DMS 273 treated with DMSO at 0.1 percent for 48 hours (cell line): ENCODE measurements around the gene TTC23.

Experiments used
- DNase-seq: peaks from one replicate; lab custom pipeline; 2025; lab: John Stamatoyannopoulos, UW

Gene TTC23

DNA sequence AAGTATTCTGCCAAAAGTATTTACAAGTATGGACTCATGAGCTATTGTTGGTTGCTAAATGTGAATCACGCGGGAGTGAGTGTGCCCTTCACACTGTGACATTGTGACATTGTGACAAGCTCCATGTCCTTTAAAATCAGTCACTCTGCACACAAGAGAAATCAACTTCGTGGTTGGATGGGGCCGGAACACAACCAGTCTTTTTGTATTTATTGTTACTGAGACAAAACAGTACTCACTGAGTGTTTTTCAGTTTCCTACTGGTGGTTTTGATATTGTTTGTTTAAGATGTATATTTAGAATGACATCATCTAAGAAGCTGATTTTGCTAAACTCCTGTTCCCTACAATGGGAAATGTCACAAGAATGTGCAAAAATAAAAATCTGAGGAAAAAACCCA is 114.2 kb downstream of the TTC23 start:
- no peak for DNase-seq

DNA sequence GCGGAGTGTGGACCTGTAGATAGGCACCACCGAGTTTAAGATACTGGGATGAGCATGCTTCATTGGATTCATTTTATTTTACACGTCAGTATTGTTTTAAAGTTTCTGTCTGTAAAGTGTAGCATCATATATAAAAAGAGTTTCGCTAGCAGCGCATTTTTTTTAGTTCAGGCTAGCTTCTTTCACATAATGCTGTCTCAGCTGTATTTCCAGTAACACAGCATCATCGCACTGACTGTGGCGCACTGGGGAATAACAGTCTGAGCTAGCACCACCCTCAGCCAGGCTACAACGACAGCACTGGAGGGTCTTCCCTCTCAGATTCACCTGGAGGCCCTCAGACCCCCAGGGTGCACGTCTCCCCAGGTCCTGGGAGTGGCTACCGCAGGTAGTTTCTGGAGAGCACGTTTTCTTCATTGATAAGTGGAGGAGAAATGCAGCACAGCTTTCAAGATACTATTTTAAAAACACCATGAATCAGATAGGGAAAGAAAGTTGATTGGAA is 115.0 kb downstream of the TTC23 start:
- no peak for DNase-seq

DNA sequence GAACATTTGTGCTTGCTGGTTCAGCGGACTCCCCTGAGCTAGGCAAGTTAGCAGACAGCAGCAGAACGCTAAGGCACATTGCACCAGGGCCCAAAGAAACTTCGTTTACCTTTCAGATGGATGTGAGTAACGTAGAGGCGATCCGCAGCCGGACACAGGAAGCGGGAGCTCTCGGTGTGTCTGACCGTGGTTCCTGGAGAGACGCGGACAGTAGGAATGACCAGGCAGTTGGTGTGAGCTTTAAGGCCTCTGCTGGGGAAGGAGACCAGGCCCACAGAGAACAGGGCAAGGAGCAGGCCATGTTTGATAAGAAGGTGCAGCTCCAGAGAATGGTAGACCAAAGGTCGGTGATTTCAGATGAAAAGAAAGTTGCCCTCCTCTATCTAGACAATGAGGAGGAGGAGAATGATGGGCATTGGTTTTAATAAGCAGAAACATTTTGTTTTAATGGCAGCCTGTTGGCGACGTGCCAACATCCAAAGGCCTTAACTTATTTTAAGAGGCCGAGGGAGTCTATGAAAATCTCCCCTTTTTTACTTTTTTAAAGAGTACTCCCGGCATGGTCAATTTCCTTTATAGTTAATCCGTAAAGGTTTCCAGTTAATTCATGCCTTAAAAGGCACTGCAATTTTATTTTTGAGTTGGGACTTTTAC is 116.6 kb downstream of the TTC23 start:
- DNase-seq = no peak

DNA sequence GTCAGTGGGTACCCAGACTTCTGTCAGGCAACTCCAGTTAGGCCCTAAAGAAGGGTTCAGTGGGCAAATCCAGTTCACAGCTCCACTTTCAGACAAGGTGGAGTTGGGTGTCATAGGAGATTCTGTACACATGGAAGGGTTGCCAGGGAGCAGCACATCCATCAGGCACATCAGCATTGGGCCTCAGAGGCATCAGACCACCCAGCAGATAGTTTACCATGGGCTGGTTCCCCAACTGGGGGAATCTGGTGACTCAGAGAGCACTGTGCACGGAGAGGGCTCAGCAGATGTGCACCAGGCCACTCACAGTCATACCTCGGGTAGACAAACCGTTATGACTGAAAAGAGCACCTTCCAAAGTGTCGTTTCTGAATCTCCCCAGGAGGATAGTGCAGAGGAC is 117.3 kb downstream of the TTC23 start:
- no peak for DNase-seq

DNA sequence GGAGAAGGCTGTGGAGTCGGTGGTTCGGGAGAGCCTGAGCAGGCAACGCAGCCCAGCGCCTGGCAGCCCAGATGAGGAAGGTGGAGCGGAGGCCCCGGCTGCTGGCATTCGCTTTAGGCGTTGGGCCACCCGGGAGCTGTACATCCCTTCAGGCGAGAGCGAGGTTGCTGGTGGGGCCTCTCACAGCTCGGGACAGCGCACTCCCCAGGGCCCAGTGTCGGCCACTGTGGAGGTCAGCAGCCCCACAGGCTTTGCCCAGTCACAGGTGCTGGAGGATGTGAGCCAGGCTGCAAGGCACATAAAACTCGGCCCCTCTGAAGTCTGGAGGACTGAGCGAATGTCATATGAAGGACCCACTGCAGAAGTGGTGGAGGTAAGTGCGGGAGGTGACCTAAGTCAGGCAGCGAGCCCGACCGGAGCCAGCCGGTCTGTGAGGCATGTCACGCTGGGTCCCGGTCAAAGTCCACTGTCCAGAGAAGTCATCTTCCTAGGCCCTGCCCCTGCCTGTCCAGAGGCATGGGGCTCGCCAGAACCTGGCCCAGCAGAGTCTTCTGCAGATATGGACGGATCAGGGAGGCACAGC is 117.8 kb downstream of the TTC23 start:
- no peak for DNase-seq

DNA sequence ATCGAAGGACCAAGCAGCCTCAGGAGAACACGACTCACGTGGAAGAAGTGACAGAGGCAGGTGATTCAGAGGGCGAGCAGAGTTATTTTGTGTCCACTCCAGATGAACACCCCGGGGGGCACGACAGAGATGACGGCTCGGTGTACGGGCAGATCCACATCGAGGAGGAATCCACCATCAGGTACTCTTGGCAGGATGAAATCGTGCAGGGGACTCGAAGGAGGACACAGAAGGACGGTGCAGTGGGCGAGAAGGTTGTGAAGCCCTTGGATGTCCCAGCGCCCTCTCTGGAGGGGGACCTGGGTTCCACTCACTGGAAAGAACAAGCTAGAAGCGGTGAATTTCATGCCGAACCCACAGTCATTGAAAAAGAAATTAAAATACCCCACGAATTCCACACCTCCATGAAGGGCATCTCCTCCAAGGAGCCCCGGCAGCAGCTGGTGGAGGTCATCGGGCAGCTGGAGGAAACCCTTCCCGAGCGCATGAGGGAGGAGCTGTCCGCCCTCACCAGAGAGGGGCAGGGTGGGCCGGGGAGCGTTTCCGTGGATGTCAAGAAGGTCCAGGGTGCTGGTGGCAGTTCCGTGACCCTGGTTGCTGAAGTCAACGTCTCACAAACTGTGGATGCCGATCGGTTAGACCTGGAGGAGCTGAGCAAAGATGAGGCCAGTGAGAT is 118.5 kb downstream of the TTC23 start:
- no peak for DNase-seq

DNA sequence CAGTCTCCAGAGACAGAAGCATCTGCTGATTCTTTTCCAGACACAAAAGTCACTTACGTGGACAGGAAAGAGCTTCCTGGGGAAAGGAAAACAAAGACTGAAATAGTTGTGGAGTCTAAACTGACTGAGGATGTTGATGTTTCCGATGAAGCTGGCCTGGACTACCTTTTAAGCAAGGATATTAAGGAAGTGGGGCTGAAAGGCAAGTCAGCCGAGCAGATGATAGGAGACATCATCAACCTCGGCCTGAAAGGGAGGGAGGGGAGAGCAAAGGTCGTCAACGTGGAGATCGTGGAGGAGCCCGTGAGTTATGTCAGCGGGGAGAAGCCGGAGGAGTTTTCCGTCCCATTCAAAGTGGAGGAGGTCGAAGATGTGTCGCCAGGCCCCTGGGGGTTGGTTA is 119.1 kb downstream of the TTC23 start:
- no peak for DNase-seq

DNA sequence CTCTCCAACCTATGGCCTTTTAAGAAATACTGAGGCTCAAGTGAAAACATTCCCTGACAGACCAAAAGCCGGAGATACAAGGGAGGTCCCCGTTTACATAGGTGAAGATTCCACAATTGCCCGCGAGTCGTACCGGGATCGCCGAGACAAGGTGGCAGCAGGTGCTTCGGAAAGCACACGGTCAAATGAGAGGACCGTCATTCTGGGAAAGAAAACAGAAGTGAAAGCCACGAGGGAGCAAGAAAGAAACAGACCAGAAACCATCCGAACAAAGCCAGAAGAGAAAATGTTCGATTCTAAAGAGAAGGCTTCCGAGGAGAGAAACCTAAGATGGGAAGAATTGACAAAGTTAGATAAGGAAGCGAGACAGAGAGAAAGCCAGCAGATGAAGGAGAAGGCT is 119.7 kb downstream of the TTC23 start:
- no peak for DNase-seq

DNA sequence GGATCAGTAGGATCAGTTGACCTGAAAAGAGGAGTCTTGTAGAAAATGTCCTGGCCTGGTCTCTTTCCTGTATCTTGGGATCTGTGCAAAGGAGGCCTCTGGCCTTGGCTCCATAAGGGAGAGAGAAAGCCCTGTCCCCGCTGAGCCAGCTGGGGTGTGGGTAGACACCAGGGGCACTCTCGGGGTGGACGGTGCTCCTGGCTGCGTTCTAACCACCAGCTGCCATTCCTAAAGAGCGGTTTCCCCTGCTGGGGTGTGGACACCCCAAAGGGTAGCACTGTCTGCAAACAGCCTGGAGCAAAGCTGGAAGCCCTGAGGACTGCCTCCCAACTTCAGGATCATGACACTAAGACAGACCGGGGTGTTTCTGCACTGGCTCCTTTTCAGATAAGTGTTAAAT is 121.0 kb downstream of the TTC23 start:
- DNase-seq = no peak

DNA sequence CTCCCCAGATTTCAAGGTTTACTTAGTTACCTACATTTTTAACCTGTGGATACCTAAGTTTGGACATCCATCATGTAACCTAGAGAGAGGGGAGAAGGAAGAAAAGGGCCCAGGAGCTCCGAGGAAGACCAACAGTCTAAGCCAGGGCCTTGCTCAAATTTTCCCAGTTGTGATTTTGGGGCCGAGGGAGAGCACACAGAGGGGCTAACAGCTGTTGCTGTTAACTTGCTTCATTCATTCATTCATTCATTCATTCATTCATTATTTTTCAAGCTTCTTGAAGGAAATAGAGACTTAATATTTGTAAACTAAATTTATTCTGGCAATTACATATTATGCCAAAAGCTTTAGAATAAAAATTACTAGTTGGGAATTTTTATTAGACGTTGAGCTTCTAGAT is 121.6 kb downstream of the TTC23 start:
- no peak for DNase-seq

DNA sequence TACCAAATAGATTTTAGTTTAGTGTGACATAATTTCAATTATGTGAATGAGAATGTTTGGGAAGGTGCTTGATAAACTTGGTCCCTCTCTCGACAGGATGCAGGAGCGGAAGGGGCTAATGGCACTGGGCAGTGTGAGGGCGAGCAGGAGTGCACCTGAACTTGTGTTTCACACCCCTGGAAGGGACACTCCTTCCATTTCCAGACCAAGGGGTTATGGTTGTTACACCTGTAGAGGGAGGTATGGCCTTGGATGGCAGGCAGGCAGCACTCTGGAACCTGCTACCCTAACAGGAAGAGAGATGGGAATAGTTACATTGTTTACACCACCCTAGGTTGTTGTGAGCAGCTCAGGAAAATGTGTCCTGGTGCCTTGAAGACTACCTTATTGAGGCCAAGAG is 122.5 kb downstream of the TTC23 start:
- DNase-seq = no peak

DNA sequence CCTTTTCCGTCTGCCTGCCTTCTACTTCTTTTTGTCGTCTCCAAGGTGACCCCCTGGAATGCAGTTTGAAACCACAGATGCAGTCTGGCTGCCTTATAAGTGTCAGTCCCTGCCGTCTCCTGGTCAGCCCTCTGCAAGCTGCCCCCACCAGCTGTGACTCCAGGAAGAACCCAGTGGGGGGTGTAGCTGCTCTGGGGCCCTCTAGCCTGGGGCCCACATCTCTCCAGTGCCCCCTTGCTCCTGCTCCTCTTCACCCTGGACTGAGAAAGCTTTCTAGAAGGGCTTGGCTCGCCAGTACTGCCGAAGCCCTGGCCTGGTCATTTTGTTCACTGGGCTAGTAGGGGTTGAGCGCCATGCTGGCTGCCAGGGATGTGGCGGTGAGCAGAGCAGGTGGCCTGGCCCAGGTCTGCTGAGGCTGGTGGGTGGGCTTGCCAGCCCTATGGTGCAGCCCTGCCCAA is 123.2 kb downstream of the TTC23 start:
- no peak for DNase-seq

DNA sequence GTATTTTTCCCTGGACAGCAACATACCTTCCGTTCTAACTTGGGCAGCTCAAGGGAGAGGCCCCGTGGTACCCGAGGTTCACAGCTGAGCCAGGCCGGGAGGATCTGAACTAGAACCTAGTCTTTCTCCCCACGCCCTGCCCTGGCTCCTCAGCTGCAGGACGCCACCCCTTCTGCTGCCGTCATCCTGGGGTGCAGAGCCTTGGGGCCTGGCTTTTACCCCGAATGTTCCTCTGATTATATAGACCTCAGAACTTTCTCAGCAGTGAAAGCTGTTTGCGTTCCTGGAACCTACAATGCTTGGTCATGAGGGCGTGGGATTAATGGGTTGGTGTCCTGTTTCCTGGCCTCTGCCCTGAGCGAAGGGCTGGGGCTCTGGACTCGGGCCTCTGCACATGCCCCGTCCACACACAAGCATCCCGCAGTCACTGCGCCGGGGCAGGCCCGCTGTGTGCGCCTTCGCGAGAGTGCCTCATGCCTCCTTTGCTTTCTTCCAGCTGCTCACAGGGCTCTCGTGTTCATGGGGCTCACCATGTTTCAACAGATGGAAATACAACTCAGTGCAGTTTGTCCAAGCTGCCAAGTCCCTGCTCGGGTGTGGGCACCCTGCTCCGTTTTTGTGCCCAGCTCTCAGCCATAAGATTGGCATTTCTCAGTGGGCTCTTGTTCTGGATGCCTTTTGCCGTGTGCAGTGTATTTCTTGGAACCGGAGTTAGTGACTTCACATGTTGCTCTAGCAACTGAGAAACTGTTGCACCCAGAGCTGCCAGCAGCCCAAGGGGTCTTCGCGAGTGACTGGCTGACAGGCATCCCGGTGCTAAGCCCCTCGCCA is 124.1 kb downstream of the TTC23 start:
- no peak for DNase-seq

DNA sequence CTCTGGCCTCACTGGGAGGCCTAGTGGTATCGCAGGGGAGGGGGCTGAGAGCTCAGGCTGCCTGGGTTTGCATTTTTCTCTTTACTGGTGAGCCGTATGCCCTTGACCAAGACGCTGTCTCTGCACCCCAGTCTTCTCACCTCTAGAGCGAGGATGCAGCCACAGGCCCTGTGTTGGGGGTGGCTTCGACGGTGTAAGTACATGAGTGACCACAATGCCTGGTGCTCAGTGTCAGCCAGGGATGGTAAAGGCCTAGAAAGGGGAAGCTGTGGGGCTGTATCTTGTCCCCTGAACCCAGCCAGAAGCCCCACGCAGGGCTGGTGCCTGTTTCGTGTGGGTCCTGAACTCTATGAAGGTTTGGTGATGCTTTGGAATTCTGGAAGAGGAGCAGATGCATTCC is 124.7 kb downstream of the TTC23 start:
- no peak for DNase-seq

DNA sequence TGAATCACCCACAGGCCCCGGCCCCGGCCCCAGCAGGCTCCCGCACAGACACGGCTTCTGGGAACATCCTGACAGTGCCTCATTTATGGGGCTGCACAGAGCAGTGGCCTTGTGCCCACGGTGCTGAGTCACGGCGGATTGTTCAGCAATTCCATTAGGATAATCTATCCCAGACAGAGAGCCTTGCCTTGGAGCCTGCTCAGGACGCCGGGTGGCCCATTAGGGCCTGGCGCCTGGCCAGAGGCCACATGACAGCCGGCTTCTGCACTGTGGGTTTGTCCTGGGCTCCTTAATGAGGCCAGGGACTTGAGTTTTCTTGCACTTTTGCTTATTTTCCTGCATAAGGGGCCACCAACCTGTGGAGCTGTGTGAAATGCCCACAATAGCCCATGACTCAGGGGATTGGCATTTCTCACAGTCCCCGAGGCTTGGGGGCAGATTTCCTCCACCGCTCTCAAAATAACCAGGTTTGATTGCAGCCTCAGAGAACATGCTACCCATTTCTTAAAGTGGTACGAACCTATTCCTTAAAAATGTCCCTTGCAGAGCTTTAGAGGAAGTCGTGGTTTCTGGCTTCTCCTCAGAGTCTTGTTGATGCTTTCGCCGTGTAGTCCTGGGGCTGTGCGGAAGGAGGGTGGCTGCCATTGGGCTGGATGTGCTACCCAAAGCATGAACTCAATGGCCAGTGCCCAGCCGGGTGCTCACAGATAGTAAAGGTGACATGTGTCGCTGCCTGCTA is 125.5 kb downstream of the TTC23 start:
- peak; percentile 77 for DNase-seq

DNA sequence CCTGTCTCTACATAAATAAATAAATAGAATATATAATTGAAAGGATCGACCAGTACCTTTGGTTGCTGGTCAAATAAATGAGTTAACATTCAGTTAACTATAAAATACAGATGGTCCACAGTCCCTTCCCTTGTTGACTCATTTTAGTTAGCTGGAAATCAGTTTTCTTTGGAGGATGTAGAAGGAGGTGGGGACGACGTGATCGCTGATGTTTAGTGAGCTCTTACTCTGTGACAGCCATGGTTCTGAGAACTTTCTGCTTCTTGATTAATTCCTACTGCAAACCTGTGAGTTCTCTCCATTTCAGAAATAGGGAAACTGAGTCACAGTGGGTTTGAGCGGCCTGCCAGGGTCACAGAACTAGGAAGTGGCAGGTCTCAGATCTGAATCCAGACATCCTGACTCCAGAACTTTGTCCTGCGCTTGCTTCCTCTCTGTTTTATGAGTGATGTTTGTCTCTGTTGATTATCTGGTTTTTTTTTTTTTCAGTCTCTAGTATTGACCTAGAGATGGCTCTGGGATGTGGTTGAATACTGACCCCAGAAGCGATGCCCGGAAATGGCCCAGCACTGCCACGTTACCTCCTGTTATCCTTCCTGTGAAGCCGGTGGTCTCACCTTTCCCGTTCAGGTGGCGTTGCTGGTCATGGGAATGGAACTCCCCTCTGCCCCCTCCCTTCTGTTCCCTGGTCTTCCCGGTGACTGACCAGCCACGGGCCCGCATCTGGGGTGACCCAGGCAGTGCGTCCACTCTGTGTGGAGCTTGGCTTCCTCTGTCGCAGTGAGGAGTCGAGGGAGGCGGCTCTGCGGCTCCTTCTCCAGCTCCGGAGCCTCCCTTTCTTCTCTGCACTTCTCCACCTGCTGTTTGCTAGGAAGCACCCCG is 126.3 kb downstream of the TTC23 start:
- no peak for DNase-seq

DNA sequence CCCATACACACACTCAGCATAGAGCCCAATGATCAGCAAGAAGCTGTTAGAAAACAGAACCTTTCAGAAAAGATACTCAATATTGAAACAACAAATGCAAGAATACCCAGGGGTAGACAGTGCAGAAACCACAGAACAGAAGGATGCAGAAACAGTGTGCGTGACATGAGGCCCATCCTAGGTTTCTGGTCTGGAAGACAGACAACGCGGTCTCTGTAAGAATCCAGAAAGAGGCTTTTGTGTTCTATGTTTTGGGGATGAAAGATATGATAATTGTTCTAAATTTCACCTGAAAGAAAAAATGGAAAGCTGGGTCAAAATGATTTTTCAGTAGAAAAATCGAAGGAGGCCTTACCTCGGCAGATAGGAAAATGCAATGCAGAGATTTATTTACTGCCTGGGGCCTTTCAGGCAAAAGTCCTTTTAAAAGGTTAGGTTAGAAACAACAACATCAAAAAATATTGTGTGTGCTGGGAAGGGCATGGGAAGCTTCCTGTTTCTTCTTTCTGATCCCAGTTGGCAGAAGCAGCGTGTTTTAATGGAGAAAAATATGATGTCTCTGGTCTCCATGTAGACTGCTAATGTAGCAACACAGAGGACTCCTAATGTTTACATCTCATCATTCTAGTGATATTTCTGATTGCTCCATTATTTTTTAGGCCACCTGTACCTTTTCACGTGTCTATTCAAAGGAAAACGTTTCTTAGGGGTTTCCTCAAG is 127.5 kb downstream of the TTC23 start:
- DNase-seq = no peak

DNA sequence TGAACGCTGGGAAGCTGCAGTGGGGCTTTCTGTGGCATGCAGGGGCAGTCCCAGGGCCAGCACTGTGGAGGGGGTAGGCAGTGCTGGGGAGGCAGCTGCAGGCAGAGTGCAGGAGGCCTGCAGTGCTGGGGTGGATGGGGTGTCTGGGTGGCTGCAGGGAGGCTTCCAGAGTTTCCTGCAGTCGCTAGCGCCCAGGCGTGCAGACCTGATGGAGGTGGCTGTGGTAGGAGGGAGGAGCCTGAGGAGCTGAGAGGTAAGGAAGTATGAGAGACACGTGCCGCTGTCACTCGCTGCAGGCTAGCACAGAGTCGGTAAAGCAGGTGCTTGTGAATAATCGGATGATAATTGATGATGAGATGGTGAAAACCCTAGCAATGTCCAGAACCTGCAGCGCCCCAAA is 128.2 kb downstream of the TTC23 start:
- no peak for DNase-seq

DNA sequence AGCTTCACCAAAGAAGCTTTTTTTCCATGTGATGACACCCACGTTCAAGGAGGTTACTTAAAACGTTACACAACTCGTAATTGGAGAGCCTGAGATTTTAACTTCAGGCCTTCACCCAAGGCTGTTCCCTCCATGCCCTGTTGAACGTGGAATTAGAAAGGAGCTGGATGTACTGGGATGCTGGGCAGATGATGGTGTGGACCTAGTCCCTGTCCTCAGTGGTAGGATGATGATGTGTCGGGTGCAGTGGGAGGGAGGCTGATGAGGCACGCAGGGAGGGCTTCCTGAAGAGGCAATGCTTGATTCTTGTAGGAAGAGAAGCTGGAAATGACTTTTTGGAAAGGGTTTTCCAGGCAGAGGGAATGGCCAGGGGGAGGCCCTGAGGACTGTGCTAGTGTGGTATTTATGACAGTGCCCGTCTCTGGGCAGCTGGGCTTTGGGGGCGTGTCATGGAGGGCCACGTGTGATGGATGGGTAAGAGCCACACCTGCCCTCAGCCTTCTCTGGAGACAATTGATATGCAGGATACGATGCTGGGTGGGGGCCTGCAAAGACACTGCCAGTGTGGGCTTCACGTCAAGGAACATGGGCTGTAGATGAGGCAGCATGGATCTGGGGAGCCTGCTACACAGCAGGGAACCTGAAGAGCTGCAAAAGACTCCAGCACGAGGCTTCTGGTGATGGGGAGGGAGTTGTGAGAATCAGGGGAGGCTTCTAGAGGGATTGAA is 129.2 kb downstream of the TTC23 start:
- DNase-seq = no peak
